ENCODE results near the gene ESPNL.

ESPNL gene

GRCh38 chr2:238097201-238097987, 2.7 kb upstream of the ESPNL start:
- H3F3A ChIP-seq (ENCODE audit: insufficient read depth, low read length), result no peaks in the 10 kb centered on the region

GRCh38 chr2:238097988-238098871, 1.9 kb upstream of the ESPNL start:
- H3K36me3 ChIP-seq (replicated peaks; ENCODE audit: insufficient read depth, low read length), result no peaks in the 10 kb centered on the region
- DNase-seq, result peak; percentile 72
- no peaks in the 10 kb centered on the region for H3F3A ChIP-seq (ENCODE audit: insufficient read depth, low read length)
- H3K27ac ChIP-seq (ENCODE audit: low read length), result no peak overlapping the region
- no peaks in the 10 kb centered on the region for H3K4me1 ChIP-seq (ENCODE audit: low read length)
- H3K9ac ChIP-seq (ENCODE audit: low read length), result no peak overlapping the region
- H3K4me2 ChIP-seq (ENCODE audit: low read depth, low read length), result peak overlapping the region; percentile 46; the same call in 1 of the 2 replicates
- H3K4me3 ChIP-seq (ENCODE audit: low read length), result no peak overlapping the region
- no peak for TF ChIP-seq EZH2phosphoT487 (IDR thresholded peaks at IDR 0.05; ENCODE audit: low read length)
- H3K9me2 ChIP-seq (replicated peaks; ENCODE audit: insufficient read depth, low read length), result no peaks in the 10 kb centered on the region
- H3K27me3 ChIP-seq (replicated peaks; ENCODE audit: insufficient read depth, low read length), result no peaks in the 10 kb centered on the region
- no peaks in the 10 kb centered on the region for H3K79me2 ChIP-seq (ENCODE audit: low read length)
- no peaks in the 10 kb centered on the region for H3K9me3 ChIP-seq (replicated peaks; ENCODE audit: insufficient read depth, low read length)
- H2AFZ ChIP-seq (ENCODE audit: low read length), result no peak overlapping the region
- H4K20me1 ChIP-seq (ENCODE audit: insufficient read depth, low read length), result no peaks in the 10 kb centered on the region

More at GRCh38 chr2:238097201-238097987, 2.7 kb upstream of the ESPNL start:
- Histone ChIP-seq H3K9ac (ENCODE audit: low read length) (no peak overlapping the region), H3K79me2 (ENCODE audit: low read length) (no peaks in the 10 kb centered on the region), H3K36me3 (replicated peaks; ENCODE audit: insufficient read depth, low read length) (no peaks in the 10 kb centered on the region), H3K27ac (ENCODE audit: low read length) (no peak overlapping the region), H2AFZ (ENCODE audit: low read length) (no peak overlapping the region), H3K4me1 (ENCODE audit: low read length) (no peaks in the 10 kb centered on the region), H4K20me1 (ENCODE audit: insufficient read depth, low read length) (no peaks in the 10 kb centered on the region), H3K9me2 (replicated peaks; ENCODE audit: insufficient read depth, low read length) (no peaks in the 10 kb centered on the region), H3K4me3 (ENCODE audit: low read length) (no peak overlapping the region), H3K27me3 (replicated peaks; ENCODE audit: insufficient read depth, low read length) (no peaks in the 10 kb centered on the region), H3K4me2 (ENCODE audit: low read depth, low read length) (no peak overlapping the region), H3K9me3 (replicated peaks; ENCODE audit: insufficient read depth, low read length) (no peaks in the 10 kb centered on the region)
- no peak for DNase-seq
- no peak for TF ChIP-seq EZH2phosphoT487 (IDR thresholded peaks at IDR 0.05; ENCODE audit: low read length)
- no peak for TF ChIP-seq EZH2 (optimal IDR thresholded peaks at IDR 0.05; ENCODE audit: low read depth, low read length)
- no peak for TF ChIP-seq CTCF (IDR thresholded peaks at IDR 0.05; ENCODE audit: low read length)

- no peak for DNase-seq
- Histone ChIP-seq H3K9ac (ENCODE audit: low read length) (no peak overlapping the region), H4K20me1 (ENCODE audit: insufficient read depth, low read length) (no peaks in the 10 kb centered on the region), H3K9me3 (replicated peaks; ENCODE audit: insufficient read depth, low read length) (no peaks in the 10 kb centered on the region), H3F3A (ENCODE audit: insufficient read depth, low read length) (no peaks in the 10 kb centered on the region), H3K4me2 (ENCODE audit: low read depth, low read length) (peak overlapping the region; percentile 46; the same call in 1 of the 2 replicates), H3K79me2 (ENCODE audit: low read length) (no peaks in the 10 kb centered on the region), H3K4me1 (ENCODE audit: low read length) (no peaks in the 10 kb centered on the region), H3K27ac (ENCODE audit: low read length) (no peak overlapping the region), H3K36me3 (replicated peaks; ENCODE audit: insufficient read depth, low read length) (no peaks in the 10 kb centered on the region), H3K27me3 (replicated peaks; ENCODE audit: insufficient read depth, low read length) (no peaks in the 10 kb centered on the region), H3K9me2 (replicated peaks; ENCODE audit: insufficient read depth, low read length) (no peaks in the 10 kb centered on the region), H2AFZ (ENCODE audit: low read length) (no peak overlapping the region), H3K4me3 (ENCODE audit: low read length) (no peak overlapping the region)
- TF ChIP-seq CTCF (IDR thresholded peaks at IDR 0.05; ENCODE audit: low read length), result no peak
- no peak for TF ChIP-seq EZH2phosphoT487 (IDR thresholded peaks at IDR 0.05; ENCODE audit: low read length)
- TF ChIP-seq EZH2 (optimal IDR thresholded peaks at IDR 0.05; ENCODE audit: low read depth, low read length), result no peak
These were observed 1.0 kb upstream of the ESPNL start for GRCh38 chr2:238098901-238099713.
